Progenitor cell of endocrine pancreas (in vitro differentiated cells): ENCODE results near the gene MVK. TPM values are rescaled to one million over a fixed set of nuclear protein-coding genes. Genes with fewer than 3 reads are reported as not detected.

ENCODE experiments used
- DNase-seq: peaks from one replicate; pipeline ENCODE4 v3.0.0; 2021; ENCODE audit warnings: low spot score; ENCODE audit not compliant: unreplicated experiment
- H3K27ac Mint-ChIP-seq: 2 replicates; pipeline ENCODE4 v1.8.0; 2021; ENCODE audit warnings: mild to moderate bottlenecking, moderate library complexity, mixed read lengths
- H3K27me3 Mint-ChIP-seq: 2 replicates; pipeline ENCODE4 v1.8.0; 2021; ENCODE audit warnings: mixed read lengths
- H3K36me3 Mint-ChIP-seq: 2 replicates; pipeline ENCODE4 v1.8.0; 2022; ENCODE audit warnings: mixed read lengths; ENCODE audit not compliant: insufficient read depth
- H3K4me1 Mint-ChIP-seq: 2 replicates; pipeline ENCODE4 v1.8.0; 2021; ENCODE audit warnings: low read depth, mixed read lengths
- H3K4me3 Mint-ChIP-seq: 2 replicates; pipeline ENCODE4 v1.8.0; 2021; ENCODE audit warnings: low read depth, mild to moderate bottlenecking, moderate library complexity, mixed read lengths
- H3K9me3 Mint-ChIP-seq: 2 replicates; pipeline ENCODE4 v1.8.0; 2021; ENCODE audit warnings: low read depth, mixed read lengths
- CTCF ChIP-seq: fragments of 200-600 bp; sonication (generic); IDR thresholded peaks from one replicate; pipeline ENCODE4 v1.5.0; 2021; ENCODE audit warnings: antibody characterized with exemption, mild to moderate bottlenecking; ENCODE audit not compliant: unreplicated experiment
- total RNA-seq: library from RNA; stranded (reverse); gene quantifications from 2 replicates; pipeline ENCODE4 v1.2.1, GENCODE V29; 2021

The MVK gene
- total RNA-seq, 1 donor from 2014 or later = 33.3 TPM

- H3K36me3 Mint-ChIP-seq = peaks cover 3% of the 10 kb centered on the region
- no peak for TF ChIP-seq CTCF
- peaks cover 2% of the 10 kb centered on the region for H3K4me1 Mint-ChIP-seq
- DNase-seq = no peak
- no peak overlapping the region for H3K4me3 Mint-ChIP-seq
- H3K27me3 Mint-ChIP-seq = no peaks in the 10 kb centered on the region
- no peak overlapping the region for H3K27ac Mint-ChIP-seq
- no peaks in the 10 kb centered on the region for H3K9me3 Mint-ChIP-seq
Observed at GRCh38 chr12:109559200-109559505, 14.4 kb upstream of the MVK start.

GRCh38 chr12:109559601-109560000, 14.0 kb upstream of the MVK start:
- Mint-ChIP-seq H3K27me3 (no peaks in the 10 kb centered on the region), H3K36me3 (peaks cover 3% of the 10 kb centered on the region), H3K27ac (no peak overlapping the region), H3K4me1 (no peaks in the 10 kb centered on the region), H3K4me3 (no peak overlapping the region), H3K9me3 (no peaks in the 10 kb centered on the region)
- TF ChIP-seq CTCF = no peak
- no peak for DNase-seq

GRCh38 chr12:109560867-109561710, 12.5 kb upstream of the MVK start:
- no peaks in the 10 kb centered on the region for H3K4me1 Mint-ChIP-seq
- no peak overlapping the region for H3K4me3 Mint-ChIP-seq
- no peak overlapping the region for H3K27ac Mint-ChIP-seq
- no peak for DNase-seq
- peaks cover 3% of the 10 kb centered on the region for H3K36me3 Mint-ChIP-seq
- TF ChIP-seq CTCF = no peak
- H3K9me3 Mint-ChIP-seq = no peaks in the 10 kb centered on the region
- no peaks in the 10 kb centered on the region for H3K27me3 Mint-ChIP-seq

GRCh38 chr12:109561711-109562030, 11.9 kb upstream of the MVK start:
- no peak for TF ChIP-seq CTCF
- no peak overlapping the region for H3K4me3 Mint-ChIP-seq
- no peak for DNase-seq
- peaks cover 3% of the 10 kb centered on the region for H3K36me3 Mint-ChIP-seq
- H3K9me3 Mint-ChIP-seq = no peaks in the 10 kb centered on the region
- no peaks in the 10 kb centered on the region for H3K27me3 Mint-ChIP-seq
- no peak overlapping the region for H3K27ac Mint-ChIP-seq
- H3K4me1 Mint-ChIP-seq = no peaks in the 10 kb centered on the region

- TF ChIP-seq CTCF = no peak
- DNase-seq = no peak
- Mint-ChIP-seq H3K27ac (no peak overlapping the region), H3K4me1 (no peaks in the 10 kb centered on the region), H3K27me3 (no peaks in the 10 kb centered on the region), H3K9me3 (no peaks in the 10 kb centered on the region), H3K36me3 (peaks cover 10% of the 10 kb centered on the region), H3K4me3 (no peak overlapping the region)
Observed at GRCh38 chr12:109562871-109563270, 10.7 kb upstream of the MVK start.
